Peyer's patch (tissue), 4 donors: ENCODE measurements around the gene KIF6.

Source experiments
- POLR2A ChIP-seq, 2 donors: fragments of 450-650 bp; IDR thresholded peaks; one replicate each; pipeline ENCODE4 v1.5.1; 2017; ENCODE audit warnings: antibody characterized with exemption in 2 of 2, mild to moderate bottlenecking in 2 of 2, moderate library complexity in 2 of 2
- TF ChIP-seq, protein P1 (sequence below), 6 experiments: fragments of 450-650 bp in 4 of 6; fragments of 200-600 bp in 2 of 6; sonication (generic) in 1 of 6; IDR thresholded peaks; one replicate each; pipeline ENCODE4 v1.5.1; 2017 to 2019; ENCODE audit warnings: antibody characterized with exemption in 6 of 6, mild to moderate bottlenecking in 3 of 6, moderate library complexity in 1 of 6

DNA sequence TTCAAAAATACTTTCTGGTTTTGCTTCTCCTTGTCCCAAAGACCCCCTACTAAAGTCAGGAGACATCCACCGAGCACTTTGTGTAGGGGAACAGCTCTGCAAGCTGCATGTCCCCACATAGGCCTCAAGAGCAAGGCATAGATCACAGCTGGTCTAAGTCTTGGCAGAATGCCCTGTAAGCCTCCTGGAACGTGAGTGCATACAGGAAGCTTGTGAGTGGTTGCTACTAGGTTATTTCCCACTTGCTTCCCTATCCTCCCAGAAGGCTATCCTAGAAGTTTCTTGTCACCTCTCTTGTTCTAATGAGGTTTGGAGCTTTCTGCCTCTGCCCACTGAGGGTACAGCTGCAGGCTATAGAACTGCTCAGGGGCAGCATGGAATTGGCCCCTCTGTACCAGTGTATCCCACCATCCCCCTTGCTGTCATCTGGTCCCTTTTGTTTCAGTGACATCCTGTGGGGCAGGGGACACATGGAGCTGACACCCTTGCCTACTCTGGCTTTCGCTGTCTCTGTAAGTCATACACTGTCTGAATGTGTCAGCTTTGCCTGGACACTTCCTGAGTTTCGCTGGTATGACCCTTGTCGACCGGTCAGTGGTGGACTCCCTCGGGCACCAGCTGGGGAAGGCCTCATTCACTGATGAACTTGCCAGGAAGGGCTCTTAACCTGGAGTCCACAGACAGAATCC is 367.1 kb downstream of the KIF6 start:
- TF ChIP-seq, protein P1, sequence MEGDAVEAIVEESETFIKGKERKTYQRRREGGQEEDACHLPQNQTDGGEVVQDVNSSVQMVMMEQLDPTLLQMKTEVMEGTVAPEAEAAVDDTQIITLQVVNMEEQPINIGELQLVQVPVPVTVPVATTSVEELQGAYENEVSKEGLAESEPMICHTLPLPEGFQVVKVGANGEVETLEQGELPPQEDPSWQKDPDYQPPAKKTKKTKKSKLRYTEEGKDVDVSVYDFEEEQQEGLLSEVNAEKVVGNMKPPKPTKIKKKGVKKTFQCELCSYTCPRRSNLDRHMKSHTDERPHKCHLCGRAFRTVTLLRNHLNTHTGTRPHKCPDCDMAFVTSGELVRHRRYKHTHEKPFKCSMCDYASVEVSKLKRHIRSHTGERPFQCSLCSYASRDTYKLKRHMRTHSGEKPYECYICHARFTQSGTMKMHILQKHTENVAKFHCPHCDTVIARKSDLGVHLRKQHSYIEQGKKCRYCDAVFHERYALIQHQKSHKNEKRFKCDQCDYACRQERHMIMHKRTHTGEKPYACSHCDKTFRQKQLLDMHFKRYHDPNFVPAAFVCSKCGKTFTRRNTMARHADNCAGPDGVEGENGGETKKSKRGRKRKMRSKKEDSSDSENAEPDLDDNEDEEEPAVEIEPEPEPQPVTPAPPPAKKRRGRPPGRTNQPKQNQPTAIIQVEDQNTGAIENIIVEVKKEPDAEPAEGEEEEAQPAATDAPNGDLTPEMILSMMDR (IDR thresholded peaks at IDR 0.05), result no peak
- TF ChIP-seq POLR2A (IDR thresholded peaks at IDR 0.05), result no peak
